IMR-90 (cell line): ENCODE measurements around the gene IL6. TPM values are rescaled to one million over a fixed set of nuclear protein-coding genes. Genes with fewer than 3 reads are reported as not detected.

Experiments used
- ATAC-seq: fragments of 200-7000 bp; cut with Tn5 transposase; 2 replicates; pipeline ENCODE4 v1.9.1; 2020; ENCODE audit warnings: low read depth, mild to moderate bottlenecking, moderate library complexity
- BruUV-seq: library from RNA; stranded (reverse); fragments of 400-500 nt; replicated peaks from 2 replicates; lab custom pipeline; 2021; lab: Mats Ljungman, UMichigan
- CTCF ChIA-PET: fragments of 300-600 bp; formaldehyde crosslinking; extraction: SDS; loops from one replicate; lab custom pipeline; 2021; ENCODE audit warnings: antibody characterized with exemption; lab: Yijun Ruan, JAX
- POLR2A ChIA-PET: fragments of 300-600 bp; sonication (Branson Sonifier 250); formaldehyde crosslinking; loops from one replicate; lab custom pipeline; 2022; ENCODE audit warnings: antibody characterized with exemption; ENCODE audit not compliant: unreplicated experiment; lab: Charles Lee
- DNase-seq: peaks from one replicate; pipeline ENCODE4 v3.0.0; 2013
- H2AFZ ChIP-seq: replicated peaks from 2 replicates; pipeline ENCODE3; 2013; ENCODE audit warnings: low read length, mild to moderate bottlenecking; ENCODE audit not compliant: poor library complexity
- H2AK5ac ChIP-seq: 2 replicates; pipeline ENCODE4 v1.6.1; 2013; ENCODE audit warnings: low read depth, low read length, inconsistent platforms
- H2AK9ac ChIP-seq: replicated peaks from 2 replicates; pipeline ENCODE3; 2013; ENCODE audit warnings: mild to moderate bottlenecking, low read depth, low read length, moderate library complexity; ENCODE audit not compliant: poor library complexity
- H2BK120ac ChIP-seq: 2 replicates; pipeline ENCODE4 v1.6.1; 2013; ENCODE audit warnings: low read depth, low read length, inconsistent platforms
- H2BK15ac ChIP-seq: 3 replicates; pipeline ENCODE4 v1.6.1; 2013; ENCODE audit warnings: low read depth, low read length, inconsistent platforms
- H2BK20ac ChIP-seq: 2 replicates; pipeline ENCODE4 v1.6.1; 2013; ENCODE audit warnings: low read depth, mild to moderate bottlenecking, inconsistent platforms, low read length, moderate library complexity
- H2BK5ac ChIP-seq: 2 replicates; pipeline ENCODE4 v1.6.1; 2013; ENCODE audit warnings: mild to moderate bottlenecking, low read depth, low read length, inconsistent platforms; ENCODE audit not compliant: poor library complexity, severe bottlenecking
- H3K14ac ChIP-seq: replicated peaks from 2 replicates; pipeline ENCODE4 v1.6.1; 2013; ENCODE audit warnings: low read depth, low read length, inconsistent platforms
- H3K18ac ChIP-seq: 2 replicates; pipeline ENCODE4 v1.6.1; 2013; ENCODE audit warnings: low read depth, low read length, control low read depth
- H3K23ac ChIP-seq: 2 replicates; pipeline ENCODE4 v1.6.1; 2013; ENCODE audit warnings: low read depth, low read length, inconsistent platforms
- H3K27ac ChIP-seq: 2 replicates; pipeline ENCODE4 v1.5.1; 2013; ENCODE audit warnings: mild to moderate bottlenecking, control low read depth, low read length; ENCODE audit not compliant: insufficient read depth
- H3K27me3 ChIP-seq: 2 replicates; pipeline ENCODE4 v1.6.1; 2013; ENCODE audit warnings: low read length; ENCODE audit not compliant: control insufficient read depth, insufficient read depth
- H3K36me3 ChIP-seq: 2 replicates; pipeline ENCODE4 v1.6.1; 2013; ENCODE audit warnings: low read length, mixed read lengths; ENCODE audit not compliant: control insufficient read depth, insufficient read depth
- H3K4ac ChIP-seq: 2 replicates; pipeline ENCODE4 v1.6.1; 2013; ENCODE audit warnings: low read depth, low read length, inconsistent platforms
- H3K4me1 ChIP-seq: 2 replicates; pipeline ENCODE4 v1.6.1; 2013; ENCODE audit warnings: low read length, mixed read lengths; ENCODE audit not compliant: control insufficient read depth, insufficient read depth
- H3K4me2 ChIP-seq: 2 replicates; pipeline ENCODE4 v1.6.1; 2013; ENCODE audit warnings: low read depth, mild to moderate bottlenecking, control low read depth, low read length, moderate library complexity
- H3K4me3 ChIP-seq: 2 replicates; pipeline ENCODE4 v1.5.1; 2013; ENCODE audit warnings: low read depth, mild to moderate bottlenecking, control low read depth, low read length, moderate library complexity; ENCODE audit not compliant: insufficient read depth
- H3K56ac ChIP-seq: 2 replicates; pipeline ENCODE4 v1.6.1; 2013; ENCODE audit warnings: low read length, inconsistent platforms; ENCODE audit not compliant: insufficient read depth; ENCODE audit errors: extremely low read depth
- H3K79me1 ChIP-seq, 2 experiments: 2 replicates each; pipeline ENCODE4 v1.6.1; 2013; ENCODE audit warnings: low read length in 2 of 2, inconsistent platforms in 1 of 2, low read depth in 1 of 2
- H3K9ac ChIP-seq: 2 replicates; pipeline ENCODE4 v1.6.1; 2013; ENCODE audit warnings: low read depth, low read length, control low read depth
- H3K9me1 ChIP-seq: 2 replicates; pipeline ENCODE4 v1.6.1; 2013; ENCODE audit warnings: low read length, inconsistent platforms; ENCODE audit not compliant: insufficient read depth
- H3K9me3 ChIP-seq: 2 replicates; pipeline ENCODE4 v1.6.1; 2013; ENCODE audit warnings: low read length; ENCODE audit not compliant: control insufficient read depth, insufficient read depth
- H4K20me1 ChIP-seq: 2 replicates; pipeline ENCODE4 v1.6.1; 2013; ENCODE audit warnings: low read length, inconsistent platforms; ENCODE audit not compliant: insufficient read depth
- H4K5ac ChIP-seq: 2 replicates; pipeline ENCODE4 v1.6.1; 2013; ENCODE audit warnings: mild to moderate bottlenecking, low read depth, low read length, control low read depth
- H4K8ac ChIP-seq, 2 experiments: 2 replicates each; pipeline ENCODE4 v1.6.1; 2013; ENCODE audit warnings: low read depth in 2 of 2, low read length in 2 of 2, control low read depth in 1 of 2, inconsistent platforms in 1 of 2
- H4K91ac ChIP-seq: 2 replicates; pipeline ENCODE4 v1.6.1; 2013; ENCODE audit warnings: low read depth, low read length, inconsistent platforms; ENCODE audit not compliant: insufficient read depth
- BHLHE40 ChIP-seq: fragments of 150-350 bp; IDR thresholded peaks from 2 replicates; pipeline ENCODE4 v1.6.1; 2016; ENCODE audit warnings: mild to moderate bottlenecking, low read depth, low read length
- CEBPB ChIP-seq: IDR thresholded peaks from 2 replicates; pipeline ENCODE4 v1.6.1; 2012; ENCODE audit warnings: low read depth, low read length, improper control_type of control experiment
- CHD1 ChIP-seq: IDR thresholded peaks from 2 replicates; pipeline ENCODE4 v1.6.1; 2012; ENCODE audit warnings: low read depth, low read length, improper control_type of control experiment
- MAFK ChIP-seq: IDR thresholded peaks from 2 replicates; pipeline ENCODE4 v1.6.1; 2012; ENCODE audit warnings: low read depth, low read length, improper control_type of control experiment
- NFE2L2 ChIP-seq: fragments of 150-350 bp; IDR thresholded peaks from 2 replicates; pipeline ENCODE4 v1.6.1; 2016; ENCODE audit warnings: low read depth, mild to moderate bottlenecking, low read length
- POLR2A ChIP-seq: IDR thresholded peaks from 2 replicates; pipeline ENCODE4 v1.6.1; 2012; ENCODE audit warnings: mild to moderate bottlenecking, low read depth, low read length
- RCOR1 ChIP-seq: IDR thresholded peaks from 2 replicates; pipeline ENCODE4 v1.6.1; 2012; ENCODE audit warnings: mild to moderate bottlenecking, low read length, improper control_type of control experiment; ENCODE audit not compliant: insufficient replicate concordance
- RFX5 ChIP-seq: IDR thresholded peaks from 2 replicates; pipeline ENCODE4 v1.8.0; 2012; ENCODE audit warnings: low read depth, mild to moderate bottlenecking, low read length, moderate library complexity
- SMC3 ChIP-seq: fragments of 150-350 bp; IDR thresholded peaks from 2 replicates; pipeline ENCODE4 v1.6.1; 2016; ENCODE audit warnings: low read depth, mild to moderate bottlenecking, antibody characterized with exemption, low read length, moderate library complexity
- WGBS, 2 experiments: methylation state at CpG; one replicate each; pipeline versions ENCODE4 v1.1.5 to v1.1.7; 2013; ENCODE audit warnings: missing lambda C conversion rate in 2 of 2; ENCODE audit not compliant: insufficient read length in 1 of 2; ENCODE audit errors: extremely low coverage in 2 of 2; 5-methylcytosine and 5-hydroxymethylcytosine counted together
- dilution Hi-C: fragments of 300-500 bp; cut with HindIII; formaldehyde crosslinking; loops from one replicate; pipeline ENCODE4 v1.14.3; 2018; ENCODE audit warnings: low sequenced_read_pairs; ENCODE audit not compliant: unreplicated experiment
- in situ Hi-C: fragments of 300-500 bp; cut with MboI; formaldehyde crosslinking; loops from 3 replicates; pipeline ENCODE4 v1.14.3; 2019; ENCODE audit warnings: low sequenced_read_pairs, inconsistent platforms, mixed read lengths
- intact Hi-C: fragments of 100-400 bp; cut with micrococcal nuclease; formaldehyde crosslinking; loops from 2 replicates; pipeline ENCODE4 v1.10.0; 2022
- polyA plus RNA-seq, 3 experiments: library from polyadenylated mRNA; depleted of rRNA; stranded (reverse); fragments of >200 nt; gene quantifications; 2 replicates each; pipeline ENCODE4 v1.2.3, GENCODE V29; 2012; ENCODE audit warnings: low replicate concordance in 1 of 3
- total RNA-seq: library from RNA; depleted of rRNA; stranded (reverse); fragments of >200 nt; gene quantifications from 2 replicates; pipeline ENCODE4 v1.2.3, GENCODE V29; 2012
- TF ChIP-seq, protein P1 (sequence below): conservative IDR thresholded peaks from 2 replicates; pipeline ENCODE4 v1.5.1; 2012; ENCODE audit warnings: mild to moderate bottlenecking, low read depth, low read length, improper control_type of control experiment
- TF ChIP-seq, protein P2 (sequence below): fragments of 150-350 bp; IDR thresholded peaks from 2 replicates; pipeline ENCODE4 v1.6.1; 2017; ENCODE audit warnings: mild to moderate bottlenecking, antibody characterized with exemption, low read length, low read depth

Gene IL6
- total and polyA plus RNA-seq, 2 of the 4 experiments (the other 2 are of a cell fraction): 15.2 to 50.8 TPM

DNA sequence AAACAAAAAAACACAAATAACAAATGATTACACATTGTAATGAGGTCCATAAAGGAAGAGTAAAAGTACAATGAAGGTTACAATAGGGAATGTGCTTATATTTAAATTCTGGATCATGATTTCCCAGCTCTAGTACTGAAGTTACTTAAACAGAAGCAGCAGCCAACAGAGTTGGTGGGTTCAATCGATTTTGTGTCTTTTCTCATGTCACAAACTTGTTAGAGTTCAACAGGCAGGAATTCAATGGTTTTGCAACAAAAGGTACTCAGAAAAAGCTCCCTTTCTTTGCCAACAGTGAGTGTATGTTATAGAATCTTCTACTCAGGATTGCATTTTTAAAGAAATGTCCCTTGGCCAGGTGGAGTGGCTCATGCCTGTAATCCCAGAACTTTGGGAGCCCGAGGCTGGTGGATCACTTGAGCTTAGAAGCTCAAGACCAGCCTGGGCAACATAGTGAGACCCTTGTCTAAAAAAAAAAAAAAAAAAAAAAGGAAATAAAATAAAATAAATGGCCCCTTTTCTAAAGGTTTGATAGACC lies 29.6 kb upstream of the IL6 start:
- dilution Hi-C loops: no loop called here
- Histone ChIP-seq H3K18ac (no peak overlapping the region), H3K79me1 (no peaks in the 10 kb centered on the region), H4K91ac (no peak overlapping the region), H3K27ac (no peak overlapping the region), H3K14ac (no peak overlapping the region), H3K9ac (no peak overlapping the region), H4K8ac (no peak overlapping the region), H2AK9ac (no peak overlapping the region), H4K5ac (no peak overlapping the region), H3K4ac (no peak overlapping the region), H2BK20ac (no peak overlapping the region), H2AFZ (no peak overlapping the region), H2BK5ac (no peak overlapping the region), H3K4me3 (no peak overlapping the region), H2BK120ac (no peak overlapping the region), H3K9me3 (no peaks in the 10 kb centered on the region), H3K27me3 (no peaks in the 10 kb centered on the region), H2BK15ac (no peak overlapping the region), H3K9me1 (no peaks in the 10 kb centered on the region), H4K20me1 (no peaks in the 10 kb centered on the region), H3K4me1 (peaks cover 12% of the 10 kb centered on the region), H3K36me3 (no peaks in the 10 kb centered on the region), H3K56ac (no peak overlapping the region), H2AK5ac (no peak overlapping the region), H3K23ac (no peak overlapping the region), H3K4me2 (no peak overlapping the region)
- intact Hi-C loops: no loop called here
- DNase-seq: no peak
- in situ Hi-C loops: no loop called here
- WGBS, 2 experiments: no CpG with 5 or more reads among the region's 2 CpGs
- TF ChIP-seq CEBPB (no peak), RFX5 (no peak), RCOR1 (no peak), BHLHE40 (no peak), POLR2A (no peak), SMC3 (no peak), NFE2L2 (no peak), MAFK (no peak), CHD1 (no peak)
- TF ChIP-seq, protein P1, sequence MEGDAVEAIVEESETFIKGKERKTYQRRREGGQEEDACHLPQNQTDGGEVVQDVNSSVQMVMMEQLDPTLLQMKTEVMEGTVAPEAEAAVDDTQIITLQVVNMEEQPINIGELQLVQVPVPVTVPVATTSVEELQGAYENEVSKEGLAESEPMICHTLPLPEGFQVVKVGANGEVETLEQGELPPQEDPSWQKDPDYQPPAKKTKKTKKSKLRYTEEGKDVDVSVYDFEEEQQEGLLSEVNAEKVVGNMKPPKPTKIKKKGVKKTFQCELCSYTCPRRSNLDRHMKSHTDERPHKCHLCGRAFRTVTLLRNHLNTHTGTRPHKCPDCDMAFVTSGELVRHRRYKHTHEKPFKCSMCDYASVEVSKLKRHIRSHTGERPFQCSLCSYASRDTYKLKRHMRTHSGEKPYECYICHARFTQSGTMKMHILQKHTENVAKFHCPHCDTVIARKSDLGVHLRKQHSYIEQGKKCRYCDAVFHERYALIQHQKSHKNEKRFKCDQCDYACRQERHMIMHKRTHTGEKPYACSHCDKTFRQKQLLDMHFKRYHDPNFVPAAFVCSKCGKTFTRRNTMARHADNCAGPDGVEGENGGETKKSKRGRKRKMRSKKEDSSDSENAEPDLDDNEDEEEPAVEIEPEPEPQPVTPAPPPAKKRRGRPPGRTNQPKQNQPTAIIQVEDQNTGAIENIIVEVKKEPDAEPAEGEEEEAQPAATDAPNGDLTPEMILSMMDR: no peak
- TF ChIP-seq, protein P2, sequence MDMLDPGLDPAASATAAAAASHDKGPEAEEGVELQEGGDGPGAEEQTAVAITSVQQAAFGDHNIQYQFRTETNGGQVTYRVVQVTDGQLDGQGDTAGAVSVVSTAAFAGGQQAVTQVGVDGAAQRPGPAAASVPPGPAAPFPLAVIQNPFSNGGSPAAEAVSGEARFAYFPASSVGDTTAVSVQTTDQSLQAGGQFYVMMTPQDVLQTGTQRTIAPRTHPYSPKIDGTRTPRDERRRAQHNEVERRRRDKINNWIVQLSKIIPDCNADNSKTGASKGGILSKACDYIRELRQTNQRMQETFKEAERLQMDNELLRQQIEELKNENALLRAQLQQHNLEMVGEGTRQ: no peak
- no TSS peak for BruUV-seq
- no peak for ATAC-seq
- ChIA-PET POLR2A (no interaction called here), CTCF (interaction anchor here (0.6 kb wide), 1 partner anchor 24 kb away, joined by 5 read pairs; no protein-coding TSS in a partner anchor)
